Muscle of leg (tissue), 11 donors: ENCODE measurements around the gene GPR162. TPM values are rescaled to one million over a fixed set of nuclear protein-coding genes. Genes with fewer than 3 reads are reported as not detected.

ENCODE experiments used
- DNase-seq: peaks from one replicate; pipeline ENCODE4 v3.0.0; 2013
- H3K27ac ChIP-seq: one replicate; pipeline ENCODE4 v1.5.1; 2013; ENCODE audit warnings: mild to moderate bottlenecking, low read length, control low read depth
- H3K27me3 ChIP-seq: one replicate; pipeline ENCODE4 v1.6.1; 2013; ENCODE audit warnings: low read length; ENCODE audit not compliant: control insufficient read depth, insufficient read depth
- H3K36me3 ChIP-seq: one replicate; pipeline ENCODE4 v1.6.1; 2013; ENCODE audit warnings: low read length; ENCODE audit not compliant: control insufficient read depth, insufficient read depth
- H3K4me1 ChIP-seq: one replicate; pipeline ENCODE4 v1.6.1; 2013; ENCODE audit warnings: low read length; ENCODE audit not compliant: control insufficient read depth, insufficient read depth
- H3K4me3 ChIP-seq: one replicate; pipeline ENCODE4 v1.5.1; 2013; ENCODE audit warnings: low read length, control low read depth
- H3K9me3 ChIP-seq: replicated peaks from 2 replicates; pipeline ENCODE4 v1.6.1; 2013; ENCODE audit warnings: low read depth, low read length; ENCODE audit not compliant: control insufficient read depth
- WGBS: methylation state at CpG from one replicate; pipeline ENCODE4 v1.1.5; 2013; ENCODE audit warnings: missing lambda C conversion rate; ENCODE audit not compliant: insufficient coverage; 5-methylcytosine and 5-hydroxymethylcytosine counted together
- polyA plus RNA-seq, 8 donors: library from polyadenylated mRNA; unstranded; fragments of 120-200 nt; gene quantifications; one replicate each; pipeline versions ENCODE4 v1.2.1 to v1.2.3, GENCODE V29; 2013; ENCODE audit warnings: inconsistent platforms in 1 of 8, low replicate concordance in 1 of 8; ENCODE audit not compliant: insufficient read length in 8 of 8, insufficient read depth in 1 of 8
- total RNA-seq: library from RNA; stranded (reverse); fragments of 120-200 nt; gene quantifications from one replicate; pipeline ENCODE4 v1.2.4, GENCODE V29; 2013

GPR162 gene
- total and polyA plus RNA-seq, 9 donors = 11.3 to 27.3 (median 18.9) TPM

DNA sequence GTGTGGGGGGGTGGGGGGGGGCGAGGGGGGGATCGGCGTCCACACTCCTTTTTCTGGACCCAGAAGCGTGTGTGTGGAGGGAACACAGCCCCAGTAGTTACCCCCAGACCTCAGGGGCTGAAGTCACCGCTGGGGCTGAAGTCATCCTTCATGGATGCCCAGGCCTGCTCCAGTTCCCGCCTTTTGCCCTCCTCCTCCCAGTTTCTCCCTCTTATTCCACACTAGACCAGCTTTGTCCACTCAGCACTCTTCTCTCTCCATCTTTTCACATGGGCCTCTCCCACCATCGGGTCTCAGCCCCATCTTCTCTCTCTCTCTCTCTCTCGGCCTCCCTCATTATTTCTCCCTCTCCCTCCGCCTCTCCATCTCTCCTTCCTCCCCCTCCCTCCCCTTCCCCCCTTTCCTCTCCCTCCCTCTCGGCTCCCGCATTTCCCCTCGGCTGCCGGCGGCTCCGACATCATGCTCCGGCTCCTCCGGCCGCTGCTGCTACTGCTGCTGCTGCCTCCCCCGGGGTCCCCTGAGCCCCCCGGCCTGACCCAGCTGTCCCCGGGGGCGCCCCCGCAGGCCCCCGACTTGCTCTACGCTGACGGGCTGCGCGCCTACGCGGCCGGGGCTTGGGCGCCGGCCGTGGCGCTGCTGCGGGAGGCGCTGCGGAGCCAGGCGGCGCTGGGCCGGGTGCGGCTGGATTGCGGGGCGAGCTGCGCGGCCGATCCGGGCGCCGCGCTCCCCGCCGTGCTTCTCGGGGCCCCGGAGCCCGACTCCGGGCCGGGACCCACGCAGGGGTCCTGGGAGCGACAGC is 6.6 kb downstream of the GPR162 start, which contains the start of gene P3H3:
Gene P3H3, plus strand, starts transcription at position 426 of the 799 bp plus-strand sequence. Its CDS starts 34 bp downstream, at position 460.
- peaks cover 8% of the 10 kb centered on the region for H3K27me3 ChIP-seq
- WGBS = under 1% methylated on average over 56 of the region's 60 CpGs
- peak; percentile 82 for DNase-seq

DNA sequence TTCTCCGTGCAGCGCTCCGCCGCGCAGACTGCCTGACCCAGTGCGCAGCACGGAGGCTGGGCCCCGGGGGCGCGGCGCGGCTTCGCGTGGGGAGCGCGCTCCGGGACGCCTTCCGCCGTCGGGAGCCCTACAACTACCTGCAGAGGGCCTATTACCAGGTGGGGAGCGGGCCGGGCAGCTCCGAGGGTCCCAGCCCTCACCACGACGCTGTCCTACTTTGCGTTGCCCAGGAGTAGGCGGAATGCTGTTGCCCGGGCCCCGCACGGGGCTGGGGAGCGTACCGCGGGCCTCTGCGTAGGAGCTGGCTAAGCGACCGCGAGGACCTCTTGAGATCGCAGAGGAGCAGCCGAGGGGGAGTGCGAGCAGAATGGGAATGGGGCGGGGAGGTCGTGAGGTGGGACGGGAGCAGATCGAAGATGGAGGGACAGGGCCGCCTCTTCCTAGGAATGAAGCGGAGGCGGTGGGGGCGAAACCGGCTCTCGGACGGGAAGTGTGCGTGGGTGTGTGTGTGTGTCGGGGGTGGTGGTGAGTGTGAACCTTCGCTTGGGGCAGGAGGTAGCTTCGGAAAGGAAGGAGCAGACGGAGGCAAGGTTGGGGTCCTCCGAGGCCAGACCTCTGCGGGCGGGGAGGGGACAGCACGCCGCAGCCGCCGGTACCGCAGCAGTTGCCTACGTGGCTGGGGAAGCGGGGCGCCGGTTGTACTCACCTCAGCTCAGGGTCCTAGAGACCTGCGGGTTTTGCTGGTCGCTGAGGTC is 7.3 kb downstream of the GPR162 start:
- Histone ChIP-seq H3K4me3 (peak overlapping the region; percentile 88), H3K4me1 (peaks cover 45% of the 10 kb centered on the region), H3K27ac (peak overlapping the region; percentile 88), H3K27me3 (peaks cover 6% of the 10 kb centered on the region), H3K36me3 (peaks cover 34% of the 10 kb centered on the region), H3K9me3 (no peaks in the 10 kb centered on the region)
- DNase-seq = peak; percentile 78
- WGBS = under 1% methylated on average over 59 of the region's 71 CpGs

More for the DNA sequence above, 6.6 kb downstream of the GPR162 start, which contains the start of gene P3H3:
- peak within 1 kb of the TSS; percentile 90 for H3K27ac ChIP-seq
- peaks cover 27% of the 10 kb centered on the region for H3K36me3 ChIP-seq
- peak within 1 kb of the TSS; percentile 88 for H3K4me3 ChIP-seq
- peaks cover 49% of the 10 kb centered on the region for H3K4me1 ChIP-seq
- no peaks in the 10 kb centered on the region for H3K9me3 ChIP-seq

DNA sequence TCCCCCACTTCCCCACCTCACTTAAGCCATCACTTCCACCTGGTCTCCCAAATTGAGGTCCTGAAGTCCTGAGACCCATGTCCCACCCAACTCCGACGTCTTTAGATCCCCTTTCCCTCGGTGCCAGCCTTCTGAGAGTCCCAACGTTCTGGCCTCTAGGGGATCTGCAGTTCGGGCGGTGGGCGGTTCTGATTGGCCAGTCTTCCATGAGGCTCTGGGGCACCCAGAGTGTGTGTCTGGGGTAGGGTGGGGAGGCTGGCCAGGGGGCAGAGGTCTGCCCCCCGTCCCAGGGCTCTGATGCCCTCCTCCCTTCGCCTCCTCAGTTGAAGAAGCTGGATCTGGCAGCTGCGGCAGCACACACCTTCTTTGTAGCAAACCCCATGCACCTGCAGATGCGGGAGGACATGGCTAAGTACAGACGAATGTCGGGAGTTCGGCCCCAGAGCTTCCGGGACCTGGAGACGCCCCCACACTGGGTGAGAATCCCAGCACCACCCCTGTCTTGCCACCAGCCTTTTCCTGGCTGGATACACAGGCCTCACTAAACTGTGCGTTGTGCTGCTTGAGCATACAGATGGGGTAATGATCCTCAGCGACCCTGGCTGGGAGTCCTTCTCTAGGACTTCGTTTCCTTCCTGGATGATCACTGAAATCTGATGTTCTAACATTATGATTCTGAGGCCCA is 8.1 kb downstream of the GPR162 start:
- Histone ChIP-seq H3K27ac (peak overlapping the region; percentile 88), H3K4me3 (peak overlapping the region; percentile 88), H3K4me1 (peaks cover 45% of the 10 kb centered on the region), H3K27me3 (peaks cover 6% of the 10 kb centered on the region), H3K9me3 (no peaks in the 10 kb centered on the region), H3K36me3 (peaks cover 36% of the 10 kb centered on the region)
- no peak for DNase-seq
- WGBS = 10% methylated on average over 11 of the region's 19 CpGs

DNA sequence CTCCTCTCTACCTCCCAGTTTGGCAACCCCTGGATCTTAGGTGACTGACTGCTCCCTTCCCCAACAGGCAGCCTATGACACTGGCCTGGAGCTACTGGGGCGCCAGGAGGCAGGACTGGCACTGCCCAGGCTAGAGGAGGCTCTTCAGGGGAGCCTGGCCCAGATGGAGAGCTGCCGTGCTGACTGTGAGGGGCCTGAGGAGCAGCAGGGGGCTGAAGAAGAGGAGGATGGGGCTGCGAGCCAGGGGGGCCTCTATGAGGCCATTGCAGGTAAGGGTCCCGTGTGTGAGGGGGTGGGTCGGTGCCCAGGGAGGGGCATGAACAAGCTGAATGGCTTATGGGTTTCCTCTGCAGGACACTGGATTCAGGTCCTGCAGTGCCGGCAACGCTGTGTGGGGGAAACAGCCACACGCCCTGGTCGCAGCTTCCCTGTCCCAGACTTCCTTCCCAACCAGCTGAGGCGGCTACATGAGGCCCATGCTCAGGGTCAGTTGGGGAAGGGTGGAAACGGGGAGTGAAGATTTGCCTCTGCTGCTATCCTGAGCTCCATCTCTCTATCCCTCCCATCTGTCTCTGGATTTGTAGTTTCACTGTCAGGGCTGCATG is 8.8 kb downstream of the GPR162 start:
- WGBS = 61% methylated on average over 6 of the region's 11 CpGs
- Histone ChIP-seq H3K27me3 (peaks cover 5% of the 10 kb centered on the region), H3K9me3 (no peaks in the 10 kb centered on the region), H3K36me3 (peaks cover 39% of the 10 kb centered on the region), H3K27ac (no peak overlapping the region), H3K4me3 (no peak overlapping the region), H3K4me1 (peaks cover 39% of the 10 kb centered on the region)
- DNase-seq = no peak

DNA sequence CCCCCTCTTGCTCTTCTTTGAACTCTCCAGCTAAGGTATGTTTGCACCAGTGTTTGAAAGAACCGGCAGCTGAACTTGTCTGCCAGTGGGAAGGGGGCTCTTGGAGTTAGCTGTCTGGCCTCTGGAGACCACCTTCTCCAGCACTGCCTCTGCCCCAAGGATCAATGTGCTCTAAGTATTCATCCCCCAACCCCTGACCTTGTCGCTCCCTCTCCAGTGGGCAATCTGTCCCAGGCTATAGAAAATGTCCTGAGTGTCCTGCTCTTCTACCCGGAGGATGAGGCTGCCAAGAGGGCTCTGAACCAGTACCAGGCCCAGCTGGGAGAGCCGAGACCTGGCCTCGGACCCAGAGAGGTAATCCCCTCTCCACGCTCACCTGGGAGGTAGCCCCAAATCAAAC is 9.4 kb downstream of the GPR162 start:
- Histone ChIP-seq H3K36me3 (peaks cover 44% of the 10 kb centered on the region), H3K27me3 (peaks cover 4% of the 10 kb centered on the region), H3K9me3 (no peaks in the 10 kb centered on the region), H3K27ac (no peak overlapping the region), H3K4me3 (no peak overlapping the region), H3K4me1 (peaks cover 33% of the 10 kb centered on the region)
- no peak for DNase-seq
- WGBS = 80% methylated on average over 5 of the region's 6 CpGs

DNA sequence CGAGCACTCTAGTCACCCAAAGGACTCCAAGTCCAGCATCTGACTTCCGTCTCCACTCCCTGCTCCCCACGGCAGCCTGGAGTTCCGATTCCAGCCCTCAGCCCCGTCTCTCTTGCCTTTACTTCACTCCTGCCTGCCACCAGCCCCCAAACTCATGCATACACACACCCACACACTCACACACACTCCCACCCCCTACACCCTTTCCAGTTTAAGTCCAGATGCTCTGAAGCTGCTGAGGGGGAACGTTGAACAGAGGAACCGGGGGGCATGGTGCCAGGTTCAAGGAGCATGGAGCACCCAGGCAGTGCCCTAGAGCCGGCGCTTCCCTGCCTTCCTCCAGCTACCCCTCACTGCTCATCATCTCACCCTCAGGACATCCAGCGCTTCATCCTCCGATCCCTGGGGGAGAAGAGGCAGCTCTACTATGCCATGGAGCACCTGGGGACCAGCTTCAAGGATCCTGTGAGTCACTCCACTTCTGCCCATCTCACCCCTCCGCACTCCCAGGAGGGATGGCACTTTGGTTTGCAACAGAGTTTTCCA is 9.9 kb downstream of the GPR162 start:
- peaks cover 4% of the 10 kb centered on the region for H3K27me3 ChIP-seq
- no peak for DNase-seq
- no peak overlapping the region for H3K4me3 ChIP-seq
- WGBS = 70% methylated on average over 9 of the region's 12 CpGs
- peaks cover 31% of the 10 kb centered on the region for H3K4me1 ChIP-seq
- peaks cover 49% of the 10 kb centered on the region for H3K36me3 ChIP-seq
- H3K27ac ChIP-seq = no peak overlapping the region
- no peaks in the 10 kb centered on the region for H3K9me3 ChIP-seq

DNA sequence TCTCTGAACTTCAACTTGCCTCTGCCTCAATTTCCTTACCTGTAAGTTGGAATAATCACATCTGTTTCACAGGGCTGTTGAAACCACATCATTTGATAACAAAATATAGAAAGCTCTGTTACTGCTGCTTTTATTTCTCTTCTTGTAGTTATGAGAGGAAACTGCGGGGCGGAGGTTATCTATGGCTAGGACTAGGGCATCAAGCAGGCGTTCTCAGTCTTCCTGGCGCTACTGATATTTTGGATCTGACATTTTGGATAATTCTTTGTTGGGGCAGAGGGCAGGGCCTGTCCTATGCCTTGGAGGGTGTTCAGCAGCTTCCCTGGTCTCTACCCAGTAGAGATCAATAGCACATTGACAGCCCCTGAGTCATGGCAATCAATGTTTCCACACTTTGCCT is 10.5 kb downstream of the GPR162 start:
- Histone ChIP-seq H3K9me3 (no peaks in the 10 kb centered on the region), H3K4me1 (peaks cover 25% of the 10 kb centered on the region), H3K4me3 (no peak overlapping the region), H3K27me3 (peaks cover 4% of the 10 kb centered on the region), H3K27ac (no peak overlapping the region), H3K36me3 (peaks cover 55% of the 10 kb centered on the region)
- WGBS = no CpG with 5 or more reads among the region's 4 CpGs
- DNase-seq = no peak

DNA sequence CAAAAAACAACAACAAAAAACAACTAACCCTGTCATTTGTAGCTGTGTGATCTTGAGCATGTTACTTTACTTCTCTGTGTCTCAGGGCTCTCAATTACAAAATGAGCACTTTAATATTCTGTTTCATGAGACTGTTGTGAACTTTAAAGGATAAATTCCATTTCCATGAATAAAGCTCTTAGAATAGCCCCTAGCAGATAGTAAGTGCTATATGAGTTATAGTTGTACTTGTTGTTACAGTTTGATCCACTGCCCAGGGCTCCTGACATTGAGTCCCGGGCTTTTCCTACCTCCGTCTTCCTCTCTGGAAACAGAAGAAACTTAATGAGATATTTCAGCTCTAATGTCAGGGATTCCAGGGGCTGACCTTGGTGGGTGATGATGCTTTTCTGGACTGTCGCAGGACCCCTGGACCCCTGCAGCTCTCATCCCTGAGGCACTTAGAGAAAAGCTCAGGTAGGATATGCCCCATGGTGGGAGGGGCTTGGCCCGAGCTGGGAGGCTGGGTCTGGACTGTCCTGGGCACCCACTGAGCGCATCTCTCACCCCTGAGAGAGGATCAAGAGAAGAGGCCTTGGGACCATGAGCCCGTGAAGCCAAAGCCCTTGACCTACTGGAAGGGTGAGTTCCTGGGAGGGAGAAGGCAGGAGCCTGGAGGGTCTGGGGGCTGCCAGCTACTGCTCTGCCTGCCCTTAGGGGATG is 11.7 kb downstream of the GPR162 start:
- H3K4me3 ChIP-seq = no peak overlapping the region
- peaks cover 17% of the 10 kb centered on the region for H3K4me1 ChIP-seq
- peaks cover 4% of the 10 kb centered on the region for H3K27me3 ChIP-seq
- DNase-seq = no peak
- H3K9me3 ChIP-seq = no peaks in the 10 kb centered on the region
- WGBS = 88% methylated on average over 3 of the region's 6 CpGs
- H3K27ac ChIP-seq = no peak overlapping the region
- peaks cover 67% of the 10 kb centered on the region for H3K36me3 ChIP-seq

DNA sequence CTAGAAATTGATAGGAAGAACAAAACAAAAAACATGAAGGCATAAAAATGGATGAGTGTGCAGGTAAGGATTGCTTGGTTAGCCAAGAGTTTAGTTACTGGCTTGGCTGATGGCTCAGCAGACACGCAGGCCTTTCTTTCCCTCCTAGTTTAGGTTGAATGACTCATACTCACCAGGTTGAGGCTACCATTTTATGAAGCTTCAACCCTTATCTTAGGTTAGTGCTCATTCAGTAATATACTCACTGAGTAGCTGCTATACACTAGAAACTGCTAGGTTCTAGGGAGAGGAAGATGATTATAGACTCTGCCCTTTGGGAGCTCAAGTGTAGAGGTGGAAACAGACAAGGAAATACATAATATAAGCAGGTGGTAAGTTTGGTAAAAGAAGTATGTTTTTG is 12.6 kb downstream of the GPR162 start:
- Histone ChIP-seq H3K9me3 (no peaks in the 10 kb centered on the region), H3K27me3 (no peaks in the 10 kb centered on the region), H3K4me3 (no peak overlapping the region), H3K4me1 (peaks cover 16% of the 10 kb centered on the region), H3K36me3 (peaks cover 76% of the 10 kb centered on the region), H3K27ac (no peak overlapping the region)
- DNase-seq = no peak
- no CpG with 5 or more reads among the region's 1 CpG for WGBS
